IMR-90 (cell line): Measurements from ENCODE around the gene MINAR2.

Source experiments
- FOS ChIP-seq: fragments of 150-350 bp; IDR thresholded peaks from 2 replicates; pipeline ENCODE4 v1.6.1; 2016; ENCODE audit warnings: low read depth, low read length
- RAD21 ChIP-seq: IDR thresholded peaks from 2 replicates; pipeline ENCODE4 v1.6.1; 2012; ENCODE audit warnings: low read length, improper control_type of control experiment
- RCOR1 ChIP-seq: IDR thresholded peaks from 2 replicates; pipeline ENCODE4 v1.6.1; 2012; ENCODE audit warnings: mild to moderate bottlenecking, low read length, improper control_type of control experiment; ENCODE audit not compliant: insufficient replicate concordance
- RFX5 ChIP-seq: IDR thresholded peaks from 2 replicates; pipeline ENCODE4 v1.8.0; 2012; ENCODE audit warnings: low read depth, mild to moderate bottlenecking, low read length, moderate library complexity
- SMC3 ChIP-seq: fragments of 150-350 bp; IDR thresholded peaks from 2 replicates; pipeline ENCODE4 v1.6.1; 2016; ENCODE audit warnings: low read depth, mild to moderate bottlenecking, antibody characterized with exemption, low read length, moderate library complexity
- TF ChIP-seq, protein P1 (sequence below): conservative IDR thresholded peaks from 2 replicates; pipeline ENCODE4 v1.5.1; 2012; ENCODE audit warnings: mild to moderate bottlenecking, low read depth, low read length, improper control_type of control experiment

GRCh38 chr5:129766798-129767197 lies 18.9 kb downstream of the MINAR2 start:
- TF ChIP-seq SMC3, result no peak
- TF ChIP-seq, protein P1, sequence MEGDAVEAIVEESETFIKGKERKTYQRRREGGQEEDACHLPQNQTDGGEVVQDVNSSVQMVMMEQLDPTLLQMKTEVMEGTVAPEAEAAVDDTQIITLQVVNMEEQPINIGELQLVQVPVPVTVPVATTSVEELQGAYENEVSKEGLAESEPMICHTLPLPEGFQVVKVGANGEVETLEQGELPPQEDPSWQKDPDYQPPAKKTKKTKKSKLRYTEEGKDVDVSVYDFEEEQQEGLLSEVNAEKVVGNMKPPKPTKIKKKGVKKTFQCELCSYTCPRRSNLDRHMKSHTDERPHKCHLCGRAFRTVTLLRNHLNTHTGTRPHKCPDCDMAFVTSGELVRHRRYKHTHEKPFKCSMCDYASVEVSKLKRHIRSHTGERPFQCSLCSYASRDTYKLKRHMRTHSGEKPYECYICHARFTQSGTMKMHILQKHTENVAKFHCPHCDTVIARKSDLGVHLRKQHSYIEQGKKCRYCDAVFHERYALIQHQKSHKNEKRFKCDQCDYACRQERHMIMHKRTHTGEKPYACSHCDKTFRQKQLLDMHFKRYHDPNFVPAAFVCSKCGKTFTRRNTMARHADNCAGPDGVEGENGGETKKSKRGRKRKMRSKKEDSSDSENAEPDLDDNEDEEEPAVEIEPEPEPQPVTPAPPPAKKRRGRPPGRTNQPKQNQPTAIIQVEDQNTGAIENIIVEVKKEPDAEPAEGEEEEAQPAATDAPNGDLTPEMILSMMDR, result no peak
- TF ChIP-seq RCOR1, result no peak
- no peak for TF ChIP-seq RFX5
- no peak for TF ChIP-seq FOS
- no peak for TF ChIP-seq RAD21
